Lower leg skin (tissue), 4 donors: ENCODE results near the gene NDUFV1. TPM values are rescaled to one million over a fixed set of nuclear protein-coding genes. Genes with fewer than 3 reads are reported as not detected.

Experiments
- DNase-seq, 2 donors: peaks; one replicate each; pipeline ENCODE4 v3.0.0-alpha.2; 2019; ENCODE audit warnings: low spot score in 2 of 2
- H3K4me3 ChIP-seq: fragments of 200-600 bp; sonication (generic); 2 replicates; pipeline ENCODE4 v1.5.1; 2017; ENCODE audit warnings: mild to moderate bottlenecking, low read depth; ENCODE audit not compliant: poor library complexity, severe bottlenecking
- POLR2A ChIP-seq, 2 donors: fragments of 450-650 bp; IDR thresholded peaks; one replicate each; pipeline ENCODE4 v1.6.1; 2016 to 2017; ENCODE audit warnings: antibody characterized with exemption in 2 of 2, mild to moderate bottlenecking in 1 of 2, moderate library complexity in 1 of 2
- WGBS, 2 donors: methylation state at CpG; one replicate each; pipeline ENCODE4 v1.1.5; 2018; 5-methylcytosine and 5-hydroxymethylcytosine counted together
- intact Hi-C: fragments of 100-400 bp; cut with DNase I; formaldehyde crosslinking; loops from one replicate; pipeline ENCODE4 v1.15.0; 2023; ENCODE audit warnings: low total_unique reads
- total RNA-seq, 4 donors: library from RNA; depleted of rRNA; stranded (reverse); fragments of >200 nt; gene quantifications; one replicate each; pipeline ENCODE4 v1.1.0, GENCODE V29; 2016
- TF ChIP-seq, protein P1 (sequence below), 3 donors: fragments of 450-650 bp; IDR thresholded peaks; one replicate each; pipeline ENCODE4 v1.5.1; 2016; ENCODE audit warnings: antibody characterized with exemption in 3 of 3, mild to moderate bottlenecking in 3 of 3, moderate library complexity in 2 of 3

NDUFV1 gene
- total RNA-seq, 4 donors from 2014 or later, result 238 to 283 (median 269) TPM

DNA sequence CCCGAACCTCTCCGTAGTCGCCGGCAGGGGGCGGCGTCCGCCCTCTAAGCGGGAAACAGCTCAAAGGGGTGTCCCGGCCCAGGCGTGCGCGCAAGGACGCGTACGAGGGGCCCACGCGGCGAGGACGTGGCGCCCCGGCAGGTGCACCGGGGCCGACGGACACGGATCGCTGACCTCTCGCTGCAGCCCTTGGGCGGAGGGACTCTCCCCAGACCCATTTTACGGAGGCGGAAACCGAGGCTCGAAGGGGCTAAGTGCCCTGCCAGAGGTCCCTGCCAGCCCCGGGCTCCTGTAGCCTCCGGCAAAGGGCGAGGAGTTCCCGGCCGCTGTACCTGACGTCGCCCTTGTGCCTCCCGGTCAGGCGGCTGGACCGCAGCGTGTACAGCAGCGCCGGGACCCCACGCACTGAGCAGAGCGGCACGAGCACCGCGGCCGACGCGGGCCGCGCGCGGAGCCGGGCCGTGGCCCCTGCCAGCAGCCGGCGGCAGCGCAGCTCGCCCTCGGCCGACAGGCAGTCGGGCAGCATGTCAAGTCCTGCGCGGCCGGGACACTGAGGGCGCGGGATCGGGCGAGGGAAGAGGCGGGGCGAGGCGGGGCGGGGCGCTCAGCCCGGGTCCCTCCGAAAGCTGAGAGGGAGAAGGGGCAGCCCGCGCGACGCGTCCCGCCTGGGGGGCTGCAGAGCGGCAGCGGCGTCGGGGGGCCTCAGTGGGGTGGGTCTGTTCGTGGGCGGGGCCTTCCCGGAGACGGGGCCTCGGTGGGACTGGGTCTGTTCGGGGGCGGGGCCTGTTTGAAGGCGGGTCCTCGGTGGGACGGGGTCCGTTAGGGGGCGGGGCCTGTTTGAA lies 22.9 kb downstream of the NDUFV1 start, which contains the start of gene NUDT8:
Gene NUDT8, minus strand, starts transcription at position 552 of the 842 bp plus-strand sequence. Its CDS starts 26 bp downstream, at position 526.
- H3K4me3 ChIP-seq, result peak within 1 kb of the TSS; percentile 45
- intact Hi-C loops, result no loop called here
- peak; percentile 75 to 97 for DNase-seq
- 0% methylated on average over 38 to 67 of the region's 102 CpGs for WGBS, 2 donors
- TF ChIP-seq, protein P1, sequence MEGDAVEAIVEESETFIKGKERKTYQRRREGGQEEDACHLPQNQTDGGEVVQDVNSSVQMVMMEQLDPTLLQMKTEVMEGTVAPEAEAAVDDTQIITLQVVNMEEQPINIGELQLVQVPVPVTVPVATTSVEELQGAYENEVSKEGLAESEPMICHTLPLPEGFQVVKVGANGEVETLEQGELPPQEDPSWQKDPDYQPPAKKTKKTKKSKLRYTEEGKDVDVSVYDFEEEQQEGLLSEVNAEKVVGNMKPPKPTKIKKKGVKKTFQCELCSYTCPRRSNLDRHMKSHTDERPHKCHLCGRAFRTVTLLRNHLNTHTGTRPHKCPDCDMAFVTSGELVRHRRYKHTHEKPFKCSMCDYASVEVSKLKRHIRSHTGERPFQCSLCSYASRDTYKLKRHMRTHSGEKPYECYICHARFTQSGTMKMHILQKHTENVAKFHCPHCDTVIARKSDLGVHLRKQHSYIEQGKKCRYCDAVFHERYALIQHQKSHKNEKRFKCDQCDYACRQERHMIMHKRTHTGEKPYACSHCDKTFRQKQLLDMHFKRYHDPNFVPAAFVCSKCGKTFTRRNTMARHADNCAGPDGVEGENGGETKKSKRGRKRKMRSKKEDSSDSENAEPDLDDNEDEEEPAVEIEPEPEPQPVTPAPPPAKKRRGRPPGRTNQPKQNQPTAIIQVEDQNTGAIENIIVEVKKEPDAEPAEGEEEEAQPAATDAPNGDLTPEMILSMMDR (IDR thresholded peaks at IDR 0.05), result peak in 1 of 3 donors; percentile 51
- no peak for TF ChIP-seq POLR2A (IDR thresholded peaks at IDR 0.05)

GRCh38 chr11:67630228-67630942 lies 23.6 kb downstream of the NDUFV1 start:
- H3K4me3 ChIP-seq, result peak overlapping the region; percentile 34
- intact Hi-C loops, result no loop called here
- 1% methylated on average over 42 to 60 of the region's 70 CpGs for WGBS, 2 donors
- TF ChIP-seq POLR2A (IDR thresholded peaks at IDR 0.05), result peak in 1 of 2 donors; percentile 13
- TF ChIP-seq, protein P1 (IDR thresholded peaks at IDR 0.05), result peak in 1 of 3 donors; percentile 40
- DNase-seq, result peak; percentile 97 to 100

DNA sequence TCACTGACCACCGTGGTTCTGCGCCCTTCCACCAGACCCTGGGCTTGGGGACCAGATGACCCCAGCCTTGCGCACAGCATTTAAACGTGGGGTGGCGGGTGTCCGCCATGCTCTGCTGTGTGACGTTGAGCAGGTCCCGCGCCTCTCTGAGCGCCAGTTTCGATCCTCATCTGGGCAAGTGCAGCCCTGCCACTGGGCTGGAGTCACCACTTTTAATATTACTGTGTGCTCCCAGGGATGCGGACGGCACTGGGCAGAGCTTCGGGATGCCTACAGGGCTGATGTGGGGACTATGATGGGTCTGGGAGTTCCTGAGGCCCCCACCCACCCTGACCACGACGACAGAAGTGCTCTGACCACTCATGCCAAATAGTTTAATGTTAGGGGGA lies 24.2 kb downstream of the NDUFV1 start:
- peak overlapping the region; percentile 34 for H3K4me3 ChIP-seq
- 47 to 62% methylated on average over 14 to 16 of the region's 16 CpGs for WGBS, 2 donors
- intact Hi-C loops, result no loop called here
- DNase-seq, result no peak
- no peak for TF ChIP-seq POLR2A (IDR thresholded peaks at IDR 0.05)
- TF ChIP-seq, protein P1 (IDR thresholded peaks at IDR 0.05), result no peak

- 71 to 81% methylated on average over 6 to 7 of the region's 7 CpGs for WGBS, 2 donors
- TF ChIP-seq POLR2A (IDR thresholded peaks at IDR 0.05), result no peak
- TF ChIP-seq, protein P1 (IDR thresholded peaks at IDR 0.05), result no peak
- peak in 1 of 2 donors; percentile 86 for DNase-seq
- intact Hi-C loops, result no loop called here
- H3K4me3 ChIP-seq, result no peak overlapping the region
Measured at GRCh38 chr11:67631411-67631810, 24.7 kb downstream of the NDUFV1 start.

DNA sequence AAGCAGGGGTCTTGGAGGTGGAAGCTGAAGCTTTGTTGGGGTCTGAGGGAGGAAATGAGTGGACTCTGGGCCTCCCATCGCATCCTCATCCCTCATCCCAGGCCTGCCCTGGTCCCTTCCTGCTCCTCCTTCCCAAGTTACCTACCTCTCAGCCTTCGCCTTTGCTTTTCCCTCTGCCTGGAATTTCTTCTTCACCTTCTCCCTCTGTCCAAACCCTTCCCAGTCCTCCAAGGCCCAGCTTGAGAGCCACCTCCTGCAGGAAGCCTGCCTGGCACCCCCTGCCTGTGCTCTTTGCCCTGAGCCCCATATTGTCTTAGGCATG lies 25.1 kb downstream of the NDUFV1 start:
- no peak overlapping the region for H3K4me3 ChIP-seq
- no peak for DNase-seq
- intact Hi-C loops, result no loop called here
- no peak for TF ChIP-seq POLR2A (IDR thresholded peaks at IDR 0.05)
- TF ChIP-seq, protein P1 (IDR thresholded peaks at IDR 0.05), result no peak
- 87 to 95% methylated on average over 2 of the region's 2 CpGs for WGBS, 2 donors
